GM19099 (cell line): Measurements from ENCODE around the gene SORCS2.

Experiments
- POLR2A ChIP-seq: IDR thresholded peaks from 3 replicates; pipeline ENCODE4 v1.6.1; 2011; ENCODE audit warnings: low read depth; ENCODE audit not compliant: insufficient read length; ENCODE audit errors: extremely low read depth

The SORCS2 gene

GRCh38 chr4:7712021-7712671, 519.8 kb downstream of the SORCS2 start:
- TF ChIP-seq POLR2A = no peak

- no peak for TF ChIP-seq POLR2A
Measured at GRCh38 chr4:7713757-7714156, 521.4 kb downstream of the SORCS2 start.

GRCh38 chr4:7714176-7714575, 521.8 kb downstream of the SORCS2 start:
- TF ChIP-seq POLR2A = no peak

- no peak for TF ChIP-seq POLR2A
Measured at GRCh38 chr4:7714738-7715137, 522.4 kb downstream of the SORCS2 start.

GRCh38 chr4:7715271-7716009, 523.1 kb downstream of the SORCS2 start:
- no peak for TF ChIP-seq POLR2A

GRCh38 chr4:7716010-7716721, 523.8 kb downstream of the SORCS2 start:
- TF ChIP-seq POLR2A = no peak

- no peak for TF ChIP-seq POLR2A
Measured at GRCh38 chr4:7717161-7717560, 524.8 kb downstream of the SORCS2 start.

GRCh38 chr4:7717946-7718490, 525.7 kb downstream of the SORCS2 start:
- no peak for TF ChIP-seq POLR2A

- TF ChIP-seq POLR2A = no peak
Measured at GRCh38 chr4:7719354-7720174, 527.2 kb downstream of the SORCS2 start.

- no peak for TF ChIP-seq POLR2A
Measured at GRCh38 chr4:7721984-7722551, 529.7 kb downstream of the SORCS2 start.

- TF ChIP-seq POLR2A = no peak
Measured at GRCh38 chr4:7722766-7723387, 530.5 kb downstream of the SORCS2 start.

GRCh38 chr4:7723625-7724024, 531.3 kb downstream of the SORCS2 start:
- TF ChIP-seq POLR2A = no peak

GRCh38 chr4:7725951-7726350, 533.6 kb downstream of the SORCS2 start:
- TF ChIP-seq POLR2A = no peak

GRCh38 chr4:7726665-7727413, 534.5 kb downstream of the SORCS2 start:
- TF ChIP-seq POLR2A = no peak

GRCh38 chr4:7727749-7728148, 535.4 kb downstream of the SORCS2 start:
- no peak for TF ChIP-seq POLR2A
